ENCODE data around the gene KCNQ1.

Gene KCNQ1

DNA sequence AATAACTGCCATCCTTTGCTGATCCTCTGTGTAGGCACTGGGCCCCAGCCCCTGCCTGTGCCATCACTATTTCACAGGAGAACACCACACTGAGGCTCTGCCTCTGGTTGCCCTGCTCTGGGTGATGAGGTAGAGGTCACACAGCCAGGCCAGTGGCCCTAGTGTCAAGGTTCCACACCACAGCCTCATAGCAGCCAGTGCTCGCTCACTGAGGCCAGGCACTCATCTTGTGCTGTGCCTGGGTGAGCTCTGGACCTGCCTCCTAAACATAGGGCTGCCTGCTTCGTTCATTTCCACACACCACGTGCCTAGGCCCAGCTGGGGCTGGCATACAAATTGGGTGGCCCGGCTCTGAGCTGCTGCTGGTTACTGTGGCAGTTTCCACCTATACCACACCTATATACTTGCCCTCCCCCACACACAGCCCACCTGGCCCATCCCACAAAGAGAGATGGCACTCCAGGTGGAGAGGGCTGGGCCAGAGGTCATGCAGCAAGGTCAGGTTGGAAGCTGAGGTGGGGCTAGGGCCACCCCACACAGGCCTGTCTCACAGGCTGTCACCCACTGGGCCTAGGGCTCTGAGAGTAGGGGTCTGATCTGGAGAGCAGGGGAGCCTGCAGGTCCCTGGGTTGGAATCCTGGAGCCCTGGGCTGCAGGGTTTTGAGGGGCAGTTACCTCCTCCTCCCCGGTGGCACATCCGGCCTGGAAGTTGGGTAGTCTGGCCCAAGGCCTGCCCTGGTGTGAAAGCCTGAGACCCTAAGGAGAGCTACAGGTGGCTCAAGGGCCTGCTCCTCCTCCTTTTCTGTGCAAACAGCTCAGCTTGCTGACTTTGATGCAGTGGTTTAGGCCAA lies 243.8 kb downstream of the KCNQ1 start:
- TF ChIP-seq, protein P1, sequence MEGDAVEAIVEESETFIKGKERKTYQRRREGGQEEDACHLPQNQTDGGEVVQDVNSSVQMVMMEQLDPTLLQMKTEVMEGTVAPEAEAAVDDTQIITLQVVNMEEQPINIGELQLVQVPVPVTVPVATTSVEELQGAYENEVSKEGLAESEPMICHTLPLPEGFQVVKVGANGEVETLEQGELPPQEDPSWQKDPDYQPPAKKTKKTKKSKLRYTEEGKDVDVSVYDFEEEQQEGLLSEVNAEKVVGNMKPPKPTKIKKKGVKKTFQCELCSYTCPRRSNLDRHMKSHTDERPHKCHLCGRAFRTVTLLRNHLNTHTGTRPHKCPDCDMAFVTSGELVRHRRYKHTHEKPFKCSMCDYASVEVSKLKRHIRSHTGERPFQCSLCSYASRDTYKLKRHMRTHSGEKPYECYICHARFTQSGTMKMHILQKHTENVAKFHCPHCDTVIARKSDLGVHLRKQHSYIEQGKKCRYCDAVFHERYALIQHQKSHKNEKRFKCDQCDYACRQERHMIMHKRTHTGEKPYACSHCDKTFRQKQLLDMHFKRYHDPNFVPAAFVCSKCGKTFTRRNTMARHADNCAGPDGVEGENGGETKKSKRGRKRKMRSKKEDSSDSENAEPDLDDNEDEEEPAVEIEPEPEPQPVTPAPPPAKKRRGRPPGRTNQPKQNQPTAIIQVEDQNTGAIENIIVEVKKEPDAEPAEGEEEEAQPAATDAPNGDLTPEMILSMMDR (IDR thresholded peaks at IDR 0.05; ENCODE audit: insufficient read depth, missing control alignments) = no peak
- DNase-seq (ENCODE audit: insufficient read length, low spot score) = no peak
- FAIRE-seq = no peak

DNA sequence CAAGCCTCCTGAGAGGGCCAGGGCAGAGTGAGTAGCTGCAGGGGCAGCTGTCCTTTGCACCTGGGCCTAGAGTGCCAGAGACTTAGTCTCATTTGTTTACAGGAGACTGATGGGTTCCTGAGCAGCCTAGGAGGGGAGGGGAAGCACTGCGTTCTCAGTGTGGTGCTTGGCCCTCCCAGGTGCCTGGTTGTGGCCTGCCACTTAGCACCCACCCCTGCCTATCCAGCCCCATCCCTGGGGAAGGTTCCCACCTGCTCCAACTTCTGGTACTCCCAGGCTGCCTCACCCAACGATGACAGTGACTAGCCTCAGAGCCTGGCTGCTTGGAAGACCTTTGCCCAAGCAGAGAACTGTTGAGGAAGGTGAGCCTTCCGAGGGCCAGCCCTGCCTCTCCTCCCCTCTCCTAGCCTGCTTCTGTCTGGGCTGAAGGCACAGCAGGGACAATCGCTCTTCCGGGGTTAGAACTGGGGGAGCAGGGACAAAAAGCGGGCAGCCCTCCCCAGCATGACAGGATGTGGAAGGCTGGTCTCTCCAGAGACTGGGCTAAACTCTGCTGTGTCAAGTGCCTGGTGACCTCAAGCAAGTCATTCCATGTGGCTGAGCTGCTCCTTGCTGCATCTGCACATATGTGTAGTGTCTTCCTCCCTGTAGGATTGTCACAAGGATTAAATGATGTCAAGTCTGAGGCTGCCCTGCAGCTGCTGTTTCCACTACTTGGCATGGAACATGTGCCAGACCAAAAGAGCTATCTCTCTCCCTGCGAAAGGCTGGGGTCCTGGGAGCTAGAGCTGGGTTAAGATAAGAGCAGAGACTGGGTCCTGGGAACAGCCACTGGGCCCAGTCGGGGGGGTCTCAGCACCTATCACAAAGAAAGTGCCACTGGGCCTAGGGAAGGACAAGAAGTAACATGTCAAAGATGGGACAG lies 245.1 kb downstream of the KCNQ1 start:
- TF ChIP-seq, protein P1 (IDR thresholded peaks at IDR 0.05; ENCODE audit: insufficient read depth, missing control alignments) = no peak
- FAIRE-seq (no peak), DNase-seq (ENCODE audit: insufficient read length, low spot score) (no peak)

DNA sequence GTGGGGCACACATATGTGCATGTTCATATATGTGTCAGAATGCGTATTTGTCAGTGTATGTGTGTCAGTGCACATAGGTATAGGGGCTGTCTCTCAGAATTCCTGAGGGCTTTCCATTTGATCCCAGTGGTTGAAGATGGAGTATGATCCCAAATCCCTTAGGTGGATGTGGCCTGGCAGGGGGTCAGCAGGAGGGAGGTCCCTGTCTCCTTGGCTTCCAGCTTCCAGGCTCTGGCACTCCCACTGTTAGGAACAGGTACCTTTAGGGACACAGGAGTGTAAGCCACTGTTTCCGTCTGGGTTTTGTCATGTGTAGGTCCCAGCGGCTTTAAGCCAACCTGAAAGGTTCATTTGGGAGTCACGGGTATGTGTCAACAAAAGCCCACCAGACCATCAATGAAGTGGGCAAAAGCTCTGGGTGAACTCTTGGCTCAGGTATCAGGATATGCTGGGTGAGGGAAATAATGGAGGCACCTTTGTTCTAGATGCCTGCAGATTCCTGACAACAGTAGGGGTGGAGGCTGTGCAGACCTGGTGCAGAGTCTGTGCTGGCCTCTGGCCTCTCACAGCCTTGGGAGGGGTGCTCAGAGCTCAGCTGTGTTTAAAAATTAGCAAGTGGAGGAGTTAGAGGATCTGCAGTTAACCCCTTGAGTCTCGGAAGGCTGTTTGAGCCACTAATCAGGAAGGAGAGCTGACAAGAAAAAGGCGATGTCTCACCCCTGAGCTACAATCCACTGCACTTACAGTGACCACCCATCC lies 246.0 kb downstream of the KCNQ1 start:
- FAIRE-seq = no peak
- no peak for DNase-seq (ENCODE audit: insufficient read length, low spot score)
- TF ChIP-seq, protein P1 (IDR thresholded peaks at IDR 0.05; ENCODE audit: insufficient read depth, missing control alignments) = no peak

DNA sequence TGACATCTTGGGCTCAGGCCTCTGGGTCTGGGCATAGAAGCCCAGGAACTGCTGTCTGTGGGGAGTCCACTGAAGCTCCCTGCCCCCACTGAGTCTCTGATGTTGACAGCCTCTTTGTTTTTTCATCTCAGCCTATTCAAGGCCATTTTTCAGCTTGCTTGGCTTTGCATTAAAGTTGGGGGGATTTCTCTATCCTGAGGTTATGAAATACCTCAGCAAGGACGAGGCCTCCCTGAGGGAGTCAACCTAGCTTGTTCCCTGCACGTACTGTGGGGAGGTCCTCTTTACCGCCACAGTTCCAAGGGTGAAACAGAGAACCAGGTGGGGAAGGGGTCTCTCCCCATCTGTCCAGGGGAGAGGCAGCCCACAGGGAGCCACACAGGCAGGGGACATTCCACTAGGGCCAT lies 246.6 kb downstream of the KCNQ1 start:
- FAIRE-seq (no peak), DNase-seq (ENCODE audit: insufficient read length, low spot score) (no peak)
- TF ChIP-seq, protein P1 (IDR thresholded peaks at IDR 0.05; ENCODE audit: insufficient read depth, missing control alignments) = no peak

DNA sequence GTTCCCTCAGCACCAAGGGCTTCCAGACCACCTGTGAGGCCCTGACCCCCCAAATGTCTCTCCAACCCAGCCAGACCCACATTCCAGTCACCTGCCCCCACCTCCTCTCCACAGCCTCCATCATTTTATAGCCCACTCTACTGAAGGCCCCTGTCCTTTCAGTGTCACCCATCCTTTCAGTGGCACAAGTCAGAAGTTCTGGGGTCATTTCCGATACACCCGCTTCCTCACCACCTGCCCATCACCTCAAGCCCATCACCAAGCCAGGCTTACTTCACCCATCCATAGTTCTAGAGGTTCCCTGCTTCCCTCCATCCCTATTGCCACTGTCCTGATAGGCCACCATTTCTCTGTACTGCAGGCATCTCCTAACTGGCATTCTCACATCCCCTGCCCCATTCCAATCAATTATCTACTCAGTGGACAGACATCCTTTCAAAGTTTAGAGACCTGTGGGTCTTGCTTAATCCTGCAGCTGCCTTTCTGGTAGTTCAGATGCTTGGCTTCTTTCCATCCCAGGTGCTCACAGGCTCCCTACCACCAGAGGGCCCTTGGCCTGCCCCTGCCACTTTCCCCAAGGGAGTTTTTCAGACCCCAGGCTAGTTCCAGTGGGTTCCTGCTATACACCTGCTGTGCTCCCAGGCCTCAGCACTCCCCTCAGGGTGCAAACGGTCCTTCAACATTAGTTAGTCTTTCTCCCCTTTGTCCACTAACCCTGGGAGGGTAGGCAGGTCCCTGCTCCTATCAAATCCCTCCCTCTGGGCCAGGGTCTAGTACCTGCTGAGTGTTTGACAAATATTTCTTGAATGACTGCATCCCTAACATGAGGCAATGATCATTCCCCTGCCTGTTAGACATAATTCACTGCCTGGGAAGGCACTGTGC lies 247.4 kb downstream of the KCNQ1 start:
- no peak for DNase-seq (ENCODE audit: insufficient read length, low spot score)
- TF ChIP-seq, protein P1 (IDR thresholded peaks at IDR 0.05; ENCODE audit: insufficient read depth, missing control alignments) = no peak
- no peak for FAIRE-seq
